Daoy (cell line): ENCODE results near the gene SLC2A6. TPM values are rescaled to one million over a fixed set of nuclear protein-coding genes. Genes with fewer than 3 reads are reported as not detected.

Source experiments
- DNase-seq: peaks from one replicate; pipeline ENCODE4 v3.0.0-alpha.2; 2015; ENCODE audit warnings: low read depth
- total RNA-seq: library from RNA; depleted of rRNA; stranded (reverse); fragments of >200 nt; shearing (Covaris generic); gene quantifications from 2 replicates; pipeline ENCODE4 v1.2.3, GENCODE V29; 2014; rRNA removed

SLC2A6 gene
- total RNA-seq = 29.2 and 30.9 TPM in 2 replicates

GRCh38 chr9:133478851-133479711, at the start of gene SLC2A6:
TSS of gene SLC2A6 (minus strand) at chr9:133479099. CDS start at chr9:133479059, 40 bp downstream.
- peak; percentile 96 for DNase-seq

GRCh38 chr9:133528001-133528875, 49.3 kb upstream of the SLC2A6 start:
- no peak for DNase-seq

DNA sequence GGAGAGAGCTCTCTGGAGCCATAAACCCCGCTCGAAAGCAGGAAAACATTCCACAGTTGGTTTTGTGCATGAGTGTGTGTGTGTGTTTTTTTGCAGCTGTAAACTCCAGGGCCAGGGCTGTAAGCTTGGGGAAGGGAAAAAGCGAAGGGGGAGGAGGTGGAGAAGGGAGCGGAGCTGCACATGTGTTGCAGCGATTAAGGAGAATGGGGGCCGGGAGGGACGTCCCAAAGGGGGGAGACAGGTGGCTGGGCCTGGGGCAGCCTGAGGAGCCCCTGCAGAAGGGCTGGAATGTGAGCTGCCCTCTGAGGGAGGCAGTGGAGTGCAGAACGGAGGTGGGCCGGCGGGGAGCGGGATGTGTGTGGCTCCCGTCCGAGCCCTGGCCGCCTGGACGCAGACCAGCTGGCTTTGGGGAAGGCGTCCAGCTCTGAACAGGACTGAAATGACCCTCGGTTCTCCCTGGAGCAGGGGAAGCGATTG, 48.6 kb upstream of the SLC2A6 start:
- no peak for DNase-seq

GRCh38 chr9:133526721-133527321, 47.9 kb upstream of the SLC2A6 start:
- DNase-seq = peak; percentile 59

DNA sequence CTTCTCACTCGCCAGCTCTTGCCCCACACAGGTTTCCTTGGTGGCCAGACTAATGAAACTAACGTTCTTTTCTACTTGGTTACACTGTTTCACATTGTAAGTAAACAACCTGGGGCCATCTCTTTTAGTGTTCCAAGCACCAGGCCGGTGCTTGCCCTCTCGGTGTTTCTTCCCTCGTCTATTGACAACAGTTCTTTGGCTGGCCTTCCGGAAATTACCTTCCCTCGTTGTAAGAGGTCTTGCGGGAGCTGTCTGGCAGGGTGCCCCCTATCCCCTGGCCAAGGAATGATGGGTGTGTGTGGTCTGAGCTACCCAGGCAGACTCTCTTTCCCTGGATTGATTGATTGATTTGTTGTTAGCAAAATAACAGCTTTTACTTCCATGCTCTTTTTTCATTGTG, 46.8 kb upstream of the SLC2A6 start:
- no peak for DNase-seq

DNA sequence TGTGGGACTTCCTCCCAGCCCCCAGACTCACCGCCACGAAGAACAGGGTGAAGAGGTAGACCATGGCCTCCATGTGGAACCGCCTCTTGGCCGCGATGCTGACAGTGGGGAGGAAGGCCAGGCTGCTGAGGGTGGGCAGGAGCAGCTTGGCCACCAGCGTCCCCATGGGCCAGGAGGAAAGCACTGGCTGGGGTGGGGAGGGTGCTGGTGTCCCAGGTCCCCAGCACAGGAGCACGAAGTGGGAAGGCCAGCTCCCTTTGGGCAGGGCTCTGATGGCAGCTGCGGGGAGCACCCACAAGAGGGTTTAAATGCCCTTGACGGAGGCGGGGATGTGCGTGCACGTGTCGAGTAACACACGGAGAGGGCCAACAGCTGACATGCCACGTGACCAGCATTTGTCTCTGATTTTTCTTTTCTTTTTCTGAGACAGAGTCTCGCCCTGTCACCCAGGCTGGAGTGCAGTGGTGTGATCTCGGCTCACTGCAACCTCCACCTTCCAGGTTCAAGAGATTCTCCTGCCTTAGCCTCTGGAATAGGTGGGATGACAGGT, 45.9 kb upstream of the SLC2A6 start, which contains the start of gene MYMK:
Gene MYMK (minus strand): TSS at position 281 of the 550 bp plus-strand sequence. CDS start 115 bp downstream, at position 166.
- DNase-seq = no peak

DNA sequence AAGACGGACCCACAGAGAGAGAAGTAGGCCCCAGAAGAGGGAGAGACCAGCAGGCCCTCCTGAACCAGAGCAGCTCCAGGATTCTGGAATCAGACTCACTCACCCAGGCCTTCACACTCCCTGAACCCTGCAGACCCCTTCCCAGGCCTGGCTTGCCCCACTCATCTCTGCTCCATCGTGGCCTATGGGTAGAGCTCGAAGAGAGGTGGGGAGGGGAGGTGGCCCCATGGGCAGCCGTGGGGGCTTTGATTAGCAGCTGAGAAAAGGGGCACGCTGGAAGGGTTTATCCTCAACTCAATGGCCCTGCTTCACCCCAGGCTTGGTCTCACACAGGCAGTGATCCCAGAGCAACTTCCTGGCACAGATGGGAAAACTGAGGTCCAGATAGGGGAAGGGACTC, 45.2 kb upstream of the SLC2A6 start:
- no peak for DNase-seq

GRCh38 chr9:133523106-133523505, 44.2 kb upstream of the SLC2A6 start:
- DNase-seq = no peak

GRCh38 chr9:133522073-133522910, 43.4 kb upstream of the SLC2A6 start:
- DNase-seq = no peak

DNA sequence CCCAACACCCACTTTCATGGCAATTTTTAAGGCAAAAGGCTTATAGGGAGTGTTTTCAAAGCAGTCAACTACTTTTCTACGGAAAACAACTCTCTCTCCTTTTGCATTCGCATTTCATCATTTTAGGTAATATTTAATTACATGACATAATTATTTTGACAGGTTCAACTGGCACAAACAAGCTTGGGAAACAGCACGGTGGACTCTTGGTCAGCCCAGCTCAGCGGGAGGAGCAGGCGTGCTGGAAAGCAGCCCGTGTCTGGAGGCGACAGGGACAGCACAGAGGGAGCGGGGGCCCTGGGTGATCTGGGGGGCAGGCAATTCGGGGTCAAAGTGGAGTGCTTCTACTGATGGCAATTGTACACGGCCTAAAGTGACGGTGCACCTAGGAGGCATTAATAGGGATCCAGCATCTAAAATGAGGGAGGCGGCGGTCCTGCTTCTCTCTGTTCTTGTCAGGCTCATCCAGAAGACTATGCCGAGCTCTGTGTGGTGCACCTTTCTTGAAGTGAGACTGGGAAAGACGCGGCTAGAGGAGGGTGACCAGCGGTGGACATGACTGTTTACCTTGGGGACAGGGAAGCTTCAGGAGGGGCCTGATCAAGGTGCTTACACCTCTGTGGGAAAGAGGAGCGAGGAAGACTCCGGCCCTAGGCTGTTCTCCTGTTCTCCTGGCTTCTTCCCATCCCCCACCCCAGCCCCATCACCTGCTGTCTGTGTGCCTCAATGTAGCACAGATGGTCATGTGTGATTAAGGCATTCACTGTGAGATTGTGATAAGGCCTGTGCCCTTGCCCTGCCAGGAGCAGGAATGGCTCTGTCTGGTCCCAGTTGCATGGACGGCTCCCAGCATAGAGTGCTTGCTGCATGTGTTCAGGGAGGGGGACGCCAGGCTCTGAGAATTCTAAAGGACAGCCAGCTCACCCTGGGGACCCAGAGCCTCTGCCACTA, 42.5 kb upstream of the SLC2A6 start:
- DNase-seq = no peak

DNA sequence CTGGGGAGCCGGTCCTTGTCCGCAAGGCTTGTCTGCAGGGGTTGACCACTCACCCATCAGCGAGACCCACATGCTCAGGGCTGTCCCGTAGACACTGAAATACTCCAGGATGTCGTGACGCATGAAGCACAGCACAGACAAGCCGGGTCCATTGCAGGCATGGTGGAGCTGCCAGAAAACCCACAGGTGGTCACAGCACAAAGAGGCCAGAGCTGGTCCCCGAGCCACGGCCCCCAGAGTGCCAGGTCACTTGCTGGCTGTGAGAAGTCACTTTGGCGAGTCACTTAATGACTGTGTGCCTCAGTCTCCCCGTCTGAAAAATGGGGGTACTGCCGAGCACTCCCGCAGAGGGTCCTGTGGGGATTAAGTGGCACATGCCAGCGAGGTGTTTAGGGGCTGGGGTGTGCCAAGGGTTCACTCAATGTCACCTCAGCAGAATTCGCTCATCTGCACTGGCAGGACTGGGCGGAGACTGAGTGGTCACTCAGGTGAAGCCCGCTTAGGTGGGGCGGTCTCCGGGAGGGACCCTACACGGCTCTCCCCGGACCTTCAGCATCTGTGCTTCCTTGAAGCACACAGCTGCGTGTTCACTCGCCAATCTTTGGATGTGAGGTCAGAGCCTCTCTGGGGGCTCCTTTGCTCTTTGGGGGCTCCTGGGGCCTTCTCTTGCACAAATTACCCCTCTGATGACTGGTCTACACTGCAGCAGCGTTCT, 41.4 kb upstream of the SLC2A6 start:
- no peak for DNase-seq

DNA sequence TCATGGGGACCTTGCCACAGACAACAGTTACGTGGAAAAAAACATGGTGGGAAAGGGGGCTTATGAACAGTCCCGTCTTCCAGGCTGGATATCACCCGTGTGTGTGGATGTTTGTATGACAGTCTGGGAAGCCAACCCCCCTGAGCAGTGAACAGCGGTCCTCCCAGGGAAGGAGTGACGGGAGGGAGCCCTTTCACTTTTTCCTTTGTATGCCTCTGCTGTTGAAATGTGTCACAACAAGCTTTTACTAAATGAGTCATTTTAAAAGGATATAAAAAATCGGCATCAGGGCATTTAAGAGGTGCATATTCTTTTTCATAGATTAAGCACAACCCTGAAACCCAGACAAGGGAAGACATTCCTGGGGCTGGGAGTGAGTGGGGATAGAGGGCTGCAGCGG, 40.8 kb upstream of the SLC2A6 start:
- DNase-seq = no peak

DNA sequence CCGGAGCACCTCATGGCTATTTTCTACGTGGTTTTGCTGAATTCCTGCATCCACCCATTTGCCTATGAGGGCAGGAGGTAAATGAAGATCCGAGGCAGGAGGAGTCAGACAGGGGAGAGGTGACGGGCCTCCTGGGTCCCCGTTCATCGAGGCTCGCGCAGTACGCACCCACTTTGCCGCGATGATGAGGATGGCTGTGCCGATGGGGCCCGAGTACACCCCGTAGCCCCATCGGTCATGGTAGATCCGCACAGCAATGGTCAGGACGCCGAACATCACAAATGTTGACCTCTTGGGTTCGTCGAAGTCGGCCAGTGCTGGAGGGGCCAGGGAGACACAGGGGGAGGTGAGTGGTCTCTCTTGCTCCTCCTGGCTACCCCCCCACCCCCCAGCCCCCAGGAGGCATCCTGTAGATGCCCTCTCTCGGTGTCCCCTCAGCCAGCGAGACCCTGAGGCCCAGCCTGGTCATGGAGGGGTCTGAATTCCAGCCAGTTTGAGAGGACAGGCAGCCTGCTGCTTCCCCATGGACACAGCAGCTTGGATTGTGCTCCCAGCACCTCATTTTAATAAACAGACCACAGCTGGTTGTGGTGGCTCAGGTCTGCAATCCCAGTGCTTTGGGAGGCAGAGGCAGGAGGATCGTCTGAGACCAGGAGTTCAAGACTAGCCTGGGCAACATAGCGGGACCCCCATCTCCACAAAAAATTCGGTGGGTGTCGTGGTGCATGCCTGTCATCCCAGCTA, 40.0 kb upstream of the SLC2A6 start:
- no peak for DNase-seq

DNA sequence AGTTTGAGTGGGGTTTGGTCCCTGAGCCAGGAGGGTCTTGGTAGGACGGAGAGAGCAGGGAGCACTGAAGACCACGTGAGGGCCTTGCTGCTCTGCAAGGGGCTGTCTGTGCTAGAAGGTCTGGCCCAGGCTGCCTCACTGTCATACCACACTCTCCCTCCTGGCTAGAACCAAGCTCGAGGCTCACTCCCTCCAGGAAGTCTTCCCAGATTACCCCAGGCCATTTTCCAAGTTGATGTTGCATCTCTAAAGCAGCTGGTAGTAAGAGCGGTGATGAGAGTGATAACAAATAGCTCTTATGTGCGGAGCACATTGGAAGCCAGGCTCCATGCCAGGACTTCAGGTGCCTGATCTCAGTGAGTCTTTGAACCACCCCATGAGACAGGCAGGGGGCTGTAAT, 39.3 kb upstream of the SLC2A6 start:
- DNase-seq = no peak

- no peak for DNase-seq
These were observed 38.8 kb upstream of the SLC2A6 start for GRCh38 chr9:133517711-133518110.

- no peak for DNase-seq
These were observed 38.1 kb upstream of the SLC2A6 start for GRCh38 chr9:133516961-133517350.

GRCh38 chr9:133516256-133516960, 37.5 kb upstream of the SLC2A6 start:
- no peak for DNase-seq
